PC-9 (cell line): Measurements from ENCODE around the gene HEPACAM. TPM values are rescaled to one million over a fixed set of nuclear protein-coding genes. Genes with fewer than 3 reads are reported as not detected.

ENCODE experiments used
- BruUV-seq: library from RNA; stranded (reverse); fragments of 400-500 nt; replicated peaks from 2 replicates; lab custom pipeline; 2021; lab: Mats Ljungman, UMichigan
- CTCF ChIA-PET: fragments of 300-600 bp; sonication (Branson Sonifier 250); formaldehyde crosslinking; loops from one replicate; lab custom pipeline; 2022; ENCODE audit warnings: antibody characterized with exemption; lab: Charles Lee
- POLR2A ChIA-PET: fragments of 300-600 bp; sonication (Branson Sonifier 250); formaldehyde crosslinking; loops from one replicate; lab custom pipeline; 2022; ENCODE audit warnings: antibody characterized with exemption; ENCODE audit not compliant: unreplicated experiment; lab: Charles Lee
- DNase-seq, 2 experiments: peaks; one replicate each; pipeline versions ENCODE4 v3.0.0 to v3.0.0-alpha.2; 2015 to 2022; ENCODE audit warnings: mixed read lengths in 1 of 2
- H2AFZ ChIP-seq: fragments of 200-600 bp; sonication (generic); 2 replicates; pipeline ENCODE4 v1.8.1; 2017; ENCODE audit warnings: antibody characterized with exemption
- H3F3A ChIP-seq: fragments of 200-600 bp; sonication (generic); 2 replicates; pipeline ENCODE4 v1.8.1; 2017; ENCODE audit warnings: antibody characterized with exemption, mild to moderate bottlenecking, low read depth; ENCODE audit not compliant: insufficient read depth
- H3K27ac ChIP-seq: fragments of 200-600 bp; sonication (generic); 2 replicates; pipeline ENCODE4 v1.6.1; 2016; ENCODE audit warnings: mixed run types
- H3K27me3 ChIP-seq: fragments of 200-600 bp; sonication (generic); 2 replicates; pipeline ENCODE4 v1.6.1; 2016; ENCODE audit warnings: low read depth, mixed run types; ENCODE audit not compliant: insufficient read depth
- H3K36me3 ChIP-seq: fragments of 200-600 bp; sonication (generic); 2 replicates; pipeline ENCODE4 v1.6.1; 2016; ENCODE audit warnings: low read depth, mixed run types
- H3K4me1 ChIP-seq: fragments of 200-600 bp; sonication (generic); replicated peaks from 2 replicates; pipeline ENCODE4 v1.6.1; 2016; ENCODE audit warnings: mixed run types; ENCODE audit not compliant: insufficient read depth
- H3K4me2 ChIP-seq: fragments of 200-600 bp; sonication (generic); 2 replicates; pipeline ENCODE4 v1.6.1; 2017; ENCODE audit warnings: mixed run types
- H3K4me3 ChIP-seq: fragments of 200-600 bp; sonication (generic); 2 replicates; pipeline ENCODE4 v1.6.1; 2016; ENCODE audit warnings: mixed run types
- H3K79me2 ChIP-seq: fragments of 200-600 bp; sonication (generic); 2 replicates; pipeline ENCODE4 v1.6.1; 2017; ENCODE audit warnings: low read depth, mixed run types
- H3K9me2 ChIP-seq: fragments of 200-600 bp; sonication (generic); 2 replicates; pipeline ENCODE4 v1.8.1; 2017; ENCODE audit warnings: mild to moderate bottlenecking; ENCODE audit not compliant: insufficient read depth
- H3K9me3 ChIP-seq: fragments of 200-600 bp; sonication (generic); 2 replicates; pipeline ENCODE4 v1.8.1; 2016; ENCODE audit warnings: low read depth; ENCODE audit not compliant: insufficient read depth
- H4K20me1 ChIP-seq: fragments of 200-600 bp; sonication (generic); 2 replicates; pipeline ENCODE4 v1.8.1; 2017; ENCODE audit not compliant: insufficient read depth
- CTCF ChIP-seq: fragments of 200-600 bp; sonication (generic); conservative IDR thresholded peaks from 2 replicates; pipeline ENCODE4 v1.6.1; 2017; ENCODE audit warnings: mixed run types, antibody characterized with exemption, mild to moderate bottlenecking, moderate library complexity
- EZH2 ChIP-seq: fragments of 200-600 bp; sonication (generic); IDR thresholded peaks from 2 replicates; pipeline ENCODE4 v1.8.0; 2017; ENCODE audit warnings: antibody characterized with exemption, low read depth
- intact Hi-C: fragments of 100-400 bp; cut with micrococcal nuclease; formaldehyde crosslinking; loops from one replicate; pipeline ENCODE4 v1.10.0; 2022; ENCODE audit not compliant: unreplicated experiment
- total RNA-seq: library from RNA; stranded (reverse); gene quantifications from 2 replicates; pipeline ENCODE4 v1.2.3, GENCODE V29; 2021

Gene HEPACAM
- total RNA-seq, 1 experiment from 2014 or later, result not detected

DNA sequence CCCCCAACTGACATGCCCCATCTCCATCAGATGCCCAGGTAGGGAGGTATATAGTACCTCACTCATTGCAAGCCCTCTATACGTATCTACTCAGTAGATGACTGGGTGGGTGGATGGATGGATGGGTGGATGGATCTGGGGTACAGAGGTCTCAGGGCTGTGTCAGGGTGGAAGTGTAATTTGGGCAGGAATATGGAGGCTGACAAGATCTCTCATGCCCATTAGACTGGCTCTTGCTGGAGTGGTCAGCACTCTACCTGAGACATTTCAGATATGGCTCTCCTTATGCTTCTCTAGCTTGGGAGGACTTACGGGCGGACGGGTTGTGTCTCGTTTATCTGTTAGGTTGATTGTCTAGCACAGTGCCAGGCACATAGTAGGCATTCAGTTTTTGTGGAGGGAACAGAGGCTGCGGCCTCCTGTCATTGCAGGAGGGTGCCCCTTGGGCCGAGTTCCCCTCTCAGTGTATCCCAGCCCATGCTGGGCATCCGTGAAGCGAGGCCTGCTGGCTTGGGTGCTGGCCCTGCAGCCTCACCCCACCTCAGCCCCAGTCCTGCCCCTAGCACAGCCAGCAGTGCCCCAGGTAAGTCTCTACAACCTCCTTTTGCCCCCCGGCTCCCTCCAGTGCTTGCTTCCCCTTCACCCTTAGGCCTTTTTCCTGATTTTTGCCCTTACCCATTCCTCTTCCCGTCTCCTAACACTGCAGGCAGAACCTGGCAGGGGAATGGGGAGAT, 56.9 kb downstream of the HEPACAM start:
- Histone ChIP-seq H3F3A (no peaks in the 10 kb centered on the region), H3K27me3 (peaks cover 48% of the 10 kb centered on the region), H3K4me3 (no peak overlapping the region), H3K27ac (no peak overlapping the region), H3K79me2 (no peaks in the 10 kb centered on the region), H4K20me1 (no peaks in the 10 kb centered on the region), H2AFZ (no peak overlapping the region), H3K9me2 (no peaks in the 10 kb centered on the region), H3K36me3 (no peaks in the 10 kb centered on the region), H3K4me1 (no peaks in the 10 kb centered on the region), H3K9me3 (no peaks in the 10 kb centered on the region), H3K4me2 (no peak overlapping the region)
- TF ChIP-seq EZH2 (no peak), CTCF (no peak)
- CTCF ChIA-PET, result no interaction called here
- intact Hi-C loops, result loop anchor here (5.0 kb wide), 2 partner anchors 73 to 263 kb away; partner anchors contain the start of gene CCDC15
- no peak for DNase-seq
- no TSS peak for BruUV-seq
- POLR2A ChIA-PET, result no interaction called here

DNA sequence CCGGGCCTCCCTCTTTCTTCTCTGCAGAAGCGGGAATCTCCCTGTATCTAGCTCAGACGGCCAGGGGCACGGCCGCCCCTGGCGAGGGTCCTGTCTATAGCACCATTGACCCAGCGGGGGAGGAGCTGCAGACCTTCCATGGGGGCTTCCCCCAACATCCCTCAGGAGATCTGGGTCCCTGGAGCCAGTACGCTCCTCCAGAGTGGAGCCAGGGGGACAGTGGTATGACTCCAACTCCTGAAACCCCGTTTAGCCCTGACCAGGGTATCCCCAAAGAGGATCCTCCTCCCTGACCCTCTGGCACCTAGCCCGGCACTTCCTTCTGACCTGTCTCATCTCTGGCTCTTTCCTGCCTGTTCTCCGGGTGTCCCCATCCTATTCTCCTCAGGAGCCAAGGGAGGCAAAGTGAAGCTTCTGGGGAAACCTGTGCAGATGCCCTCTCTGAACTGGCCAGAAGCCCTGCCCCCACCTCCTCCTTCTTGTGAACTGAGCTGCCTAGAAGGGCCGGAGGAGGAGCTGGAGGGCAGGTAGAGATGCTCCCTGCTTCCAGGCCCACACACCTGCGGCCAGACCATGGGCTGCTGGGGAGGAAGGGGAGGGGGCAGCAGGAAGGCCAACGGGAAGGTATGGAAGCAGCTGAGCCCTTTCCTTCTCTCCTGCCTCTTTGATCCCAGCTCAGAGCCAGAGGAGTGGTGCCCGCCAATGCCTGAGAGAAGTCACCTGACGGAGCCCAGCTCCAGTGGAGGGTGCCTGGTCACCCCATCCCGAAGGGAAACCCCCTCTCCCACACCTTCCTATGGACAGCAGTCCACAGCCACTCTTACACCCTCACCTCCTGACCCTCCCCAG, 57.7 kb downstream of the HEPACAM start:
- Histone ChIP-seq H3K36me3 (no peaks in the 10 kb centered on the region), H3K27me3 (peaks cover 55% of the 10 kb centered on the region), H3K9me2 (no peaks in the 10 kb centered on the region), H4K20me1 (no peaks in the 10 kb centered on the region), H3K4me1 (no peaks in the 10 kb centered on the region), H2AFZ (no peak overlapping the region), H3F3A (no peaks in the 10 kb centered on the region), H3K4me2 (no peak overlapping the region), H3K4me3 (no peak overlapping the region), H3K9me3 (no peaks in the 10 kb centered on the region), H3K79me2 (no peaks in the 10 kb centered on the region), H3K27ac (no peak overlapping the region)
- TF ChIP-seq CTCF (no peak), EZH2 (no peak)
- POLR2A ChIA-PET, result no interaction called here
- no TSS peak for BruUV-seq
- CTCF ChIA-PET, result no interaction called here
- DNase-seq, result no peak
- intact Hi-C loops, result loop anchor here (5.0 kb wide), 2 partner anchors 74 to 264 kb away; partner anchors contain the start of gene CCDC15

DNA sequence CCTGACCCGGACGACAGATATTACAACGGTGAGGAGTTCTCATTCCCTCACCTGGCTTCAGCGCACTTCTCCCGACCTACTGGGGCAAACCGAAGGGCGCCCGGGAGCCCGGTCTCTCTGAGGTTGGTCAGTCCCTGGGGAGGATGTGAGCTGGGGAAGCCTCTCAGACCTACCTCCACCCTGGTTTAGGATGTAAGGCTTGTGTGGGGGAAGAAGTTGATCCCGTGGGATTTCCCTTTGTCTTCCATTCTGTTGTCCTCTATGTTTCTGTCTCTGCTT, 58.3 kb downstream of the HEPACAM start:
- no peaks in the 10 kb centered on the region for H3F3A ChIP-seq
- no peaks in the 10 kb centered on the region for H3K9me2 ChIP-seq
- no peaks in the 10 kb centered on the region for H3K79me2 ChIP-seq
- TF ChIP-seq CTCF, result no peak
- POLR2A ChIA-PET, result no interaction called here
- H3K4me3 ChIP-seq, result no peak overlapping the region
- no peaks in the 10 kb centered on the region for H3K4me1 ChIP-seq
- no peak overlapping the region for H3K27ac ChIP-seq
- no peaks in the 10 kb centered on the region for H3K36me3 ChIP-seq
- no peak overlapping the region for H2AFZ ChIP-seq
- no peak overlapping the region for H3K4me2 ChIP-seq
- intact Hi-C loops, result loop anchor here (5.0 kb wide), 2 partner anchors 75 to 265 kb away; partner anchors contain the start of gene CCDC15
- DNase-seq, result no peak
- no peaks in the 10 kb centered on the region for H3K9me3 ChIP-seq
- BruUV-seq, result no TSS peak
- H4K20me1 ChIP-seq, result no peaks in the 10 kb centered on the region
- CTCF ChIA-PET, result no interaction called here
- H3K27me3 ChIP-seq, result peaks cover 61% of the 10 kb centered on the region
